GM23248 (cell line): ENCODE measurements around the gene ATP1B3. TPM values are rescaled to one million over a fixed set of nuclear protein-coding genes. Genes with fewer than 3 reads are reported as not detected.

Experiments
- DNase-seq: peaks from one replicate; pipeline ENCODE4 v3.0.0-alpha.2; 2015
- H2AFZ ChIP-seq: fragments of 200-600 bp; sonication (generic); 2 replicates; pipeline ENCODE4 v1.6.1; 2016; ENCODE audit warnings: antibody characterized with exemption
- H3F3A ChIP-seq: fragments of 200-600 bp; sonication (generic); 2 replicates; pipeline ENCODE4 v1.6.1; 2016; ENCODE audit warnings: mild to moderate bottlenecking, antibody characterized with exemption, mixed run types; ENCODE audit not compliant: insufficient read depth
- H3K27ac ChIP-seq: fragments of 200-600 bp; sonication (generic); 2 replicates; pipeline ENCODE4 v1.5.1; 2016; ENCODE audit warnings: mild to moderate bottlenecking
- H3K27me3 ChIP-seq: fragments of 200-600 bp; sonication (generic); replicated peaks from 2 replicates; pipeline ENCODE4 v1.6.1; 2016; ENCODE audit warnings: mild to moderate bottlenecking; ENCODE audit not compliant: insufficient read depth
- H3K36me3 ChIP-seq: fragments of 200-600 bp; sonication (generic); 2 replicates; pipeline ENCODE4 v1.6.1; 2016; ENCODE audit warnings: low read depth, mild to moderate bottlenecking
- H3K4me1 ChIP-seq: fragments of 200-600 bp; sonication (generic); 2 replicates; pipeline ENCODE4 v1.6.1; 2016; ENCODE audit warnings: mild to moderate bottlenecking; ENCODE audit not compliant: insufficient read depth
- H3K4me2 ChIP-seq: fragments of 200-600 bp; sonication (generic); one replicate; pipeline ENCODE4 v1.6.1; 2016; ENCODE audit warnings: mild to moderate bottlenecking; ENCODE audit not compliant: unreplicated experiment
- H3K4me3 ChIP-seq: fragments of 200-600 bp; sonication (generic); 2 replicates; pipeline ENCODE4 v1.5.1; 2016; ENCODE audit warnings: mild to moderate bottlenecking
- H3K79me2 ChIP-seq: fragments of 200-600 bp; sonication (generic); 2 replicates; pipeline ENCODE4 v1.6.1; 2016; ENCODE audit warnings: mild to moderate bottlenecking; ENCODE audit not compliant: insufficient read depth
- H3K9ac ChIP-seq: fragments of 200-600 bp; sonication (generic); 2 replicates; pipeline ENCODE4 v1.6.1; 2016; ENCODE audit warnings: mild to moderate bottlenecking
- H3K9me2 ChIP-seq: fragments of 200-600 bp; sonication (generic); 2 replicates; pipeline ENCODE4 v1.6.1; 2016; ENCODE audit warnings: mixed run types, mild to moderate bottlenecking, moderate library complexity; ENCODE audit not compliant: insufficient read depth
- H3K9me3 ChIP-seq: fragments of 200-600 bp; sonication (generic); one replicate; pipeline ENCODE4 v1.6.1; 2017; ENCODE audit warnings: low read depth
- H4K20me1 ChIP-seq: fragments of 200-600 bp; sonication (generic); 2 replicates; pipeline ENCODE4 v1.6.0; 2016; ENCODE audit not compliant: insufficient read depth
- EZH2 ChIP-seq: fragments of 200-600 bp; sonication (generic); IDR thresholded peaks from 2 replicates; pipeline ENCODE4 v1.6.1; 2018; ENCODE audit warnings: antibody characterized with exemption, mild to moderate bottlenecking; ENCODE audit not compliant: insufficient read depth, poor library complexity, severe bottlenecking
- EZH2phosphoT487 ChIP-seq: fragments of 200-600 bp; sonication (generic); IDR thresholded peaks from 2 replicates; pipeline ENCODE4 v1.6.1; 2018; ENCODE audit warnings: antibody characterized with exemption, moderate library complexity, mild to moderate bottlenecking, low read depth; ENCODE audit not compliant: insufficient read depth
- WGBS, 2 experiments: methylation state at CpG; one replicate each; pipeline ENCODE4 v1.1.6; 2015 to 2017; ENCODE audit warnings: low lambda C conversion rate in 2 of 2, low coverage in 1 of 2; ENCODE audit errors: missing lambda C conversion rate in 2 of 2; 5-methylcytosine and 5-hydroxymethylcytosine counted together
- in situ Hi-C: fragments of 300-500 bp; cut with MboI; formaldehyde crosslinking; loops from 2 replicates; pipeline ENCODE4 v1.15.0; 2020
- polyA plus RNA-seq: library from polyadenylated mRNA; unstranded; fragments of >200 nt; fragmentation: Nextera tagmentation; extraction: Ambion mirVana; gene quantifications from 2 replicates; pipeline ENCODE4 v1.2.1, GENCODE V29; 2016
- total RNA-seq: library from RNA; depleted of rRNA; stranded (reverse); fragments of >200 nt; shearing (Covaris generic); gene quantifications from 2 replicates; pipeline ENCODE4 v1.2.3, GENCODE V29; 2014

ATP1B3 gene
- total and polyA plus RNA-seq, 2 experiments from 2014 or later: 73.6 to 245 TPM

GRCh38 chr3:141955175-141955574 is 78.7 kb downstream of the ATP1B3 start:
- DNase-seq: no peak
- Histone ChIP-seq H3K27me3 (no peaks in the 10 kb centered on the region), H3K4me3 (no peak overlapping the region), H2AFZ (no peak overlapping the region), H3K27ac (no peak overlapping the region), H3K79me2 (no peaks in the 10 kb centered on the region), H3F3A (peaks cover 15% of the 10 kb centered on the region), H3K9me3 (no peaks in the 10 kb centered on the region), H3K9me2 (no peaks in the 10 kb centered on the region), H4K20me1 (no peaks in the 10 kb centered on the region), H3K4me1 (peaks cover 12% of the 10 kb centered on the region), H3K9ac (no peak overlapping the region), H3K36me3 (no peaks in the 10 kb centered on the region), H3K4me2 (no peak overlapping the region)
- in situ Hi-C loops: no loop called here
- 85 to 87% methylated on average over 6 of the region's 6 CpGs for WGBS, 2 experiments
- no peak for TF ChIP-seq EZH2
- TF ChIP-seq EZH2phosphoT487: no peak

- Histone ChIP-seq H3K9me3 (no peaks in the 10 kb centered on the region), H3K27me3 (no peaks in the 10 kb centered on the region), H3K9ac (peak overlapping the region; percentile 63), H3K4me3 (peak overlapping the region; percentile 44), H3K27ac (peak overlapping the region; percentile 89), H3K4me1 (peaks cover 21% of the 10 kb centered on the region), H3K36me3 (no peaks in the 10 kb centered on the region), H3K4me2 (peak overlapping the region; percentile 68), H3K9me2 (no peaks in the 10 kb centered on the region), H4K20me1 (no peaks in the 10 kb centered on the region), H3F3A (peaks cover 30% of the 10 kb centered on the region), H3K79me2 (no peaks in the 10 kb centered on the region), H2AFZ (peak overlapping the region; percentile 61)
- TF ChIP-seq EZH2phosphoT487 (no peak), EZH2 (no peak)
- in situ Hi-C loops: no loop called here
- DNase-seq: peak; percentile 84
- 21 to 23% methylated on average over 8 of the region's 8 CpGs for WGBS, 2 experiments
These were observed 83.4 kb downstream of the ATP1B3 start for GRCh38 chr3:141959589-141960554.

- peak; percentile 74 for DNase-seq
- in situ Hi-C loops: no loop called here
These were observed 84.3 kb downstream of the ATP1B3 start for GRCh38 chr3:141960731-141961130.

GRCh38 chr3:141963301-141963700 is 86.9 kb downstream of the ATP1B3 start:
- Histone ChIP-seq H3K4me1 (peaks cover 21% of the 10 kb centered on the region), H4K20me1 (no peaks in the 10 kb centered on the region), H3K9me3 (no peaks in the 10 kb centered on the region), H2AFZ (no peak overlapping the region), H3K4me2 (no peak overlapping the region), H3K27ac (no peak overlapping the region), H3K79me2 (no peaks in the 10 kb centered on the region), H3F3A (peaks cover 30% of the 10 kb centered on the region), H3K9ac (no peak overlapping the region), H3K9me2 (no peaks in the 10 kb centered on the region), H3K36me3 (no peaks in the 10 kb centered on the region), H3K27me3 (no peaks in the 10 kb centered on the region), H3K4me3 (no peak overlapping the region)
- 96 to 97% methylated on average over 4 of the region's 4 CpGs for WGBS, 2 experiments
- in situ Hi-C loops: no loop called here
- TF ChIP-seq EZH2phosphoT487: no peak
- no peak for TF ChIP-seq EZH2
- no peak for DNase-seq

More at GRCh38 chr3:141960731-141961130, 84.3 kb downstream of the ATP1B3 start:
- peaks cover 30% of the 10 kb centered on the region for H3F3A ChIP-seq
- WGBS, 2 experiments: 10 to 19% methylated on average over 3 of the region's 3 CpGs
- H3K9me3 ChIP-seq: no peaks in the 10 kb centered on the region
- peak overlapping the region; percentile 63 for H3K9ac ChIP-seq
- H3K4me3 ChIP-seq: peak overlapping the region; percentile 44
- H3K4me2 ChIP-seq: peak overlapping the region; percentile 68
- no peaks in the 10 kb centered on the region for H3K79me2 ChIP-seq
- peak overlapping the region; percentile 61; the same call in 1 of the 2 replicates for H2AFZ ChIP-seq
- no peaks in the 10 kb centered on the region for H3K9me2 ChIP-seq
- H3K27me3 ChIP-seq: no peaks in the 10 kb centered on the region
- no peaks in the 10 kb centered on the region for H3K36me3 ChIP-seq
- peaks cover 21% of the 10 kb centered on the region for H3K4me1 ChIP-seq
- TF ChIP-seq EZH2: no peak
- TF ChIP-seq EZH2phosphoT487: no peak
- H4K20me1 ChIP-seq: no peaks in the 10 kb centered on the region
- H3K27ac ChIP-seq: peak overlapping the region; percentile 89
